Activated naive CD4-positive, alpha-beta T cell treated with anti-CD3 and anti-CD28 coated beads, Interleukin-2, amount 50 U/mL, for 72 hours (primary cell): Measurements from ENCODE around the gene PM20D2. TPM values are rescaled to one million over a fixed set of nuclear protein-coding genes. Genes with fewer than 3 reads are reported as not detected.

Experiments used
- ATAC-seq, 2 donors: fragments of 150-1000 bp; cut with Tn5 transposase; 2 replicates each; pipeline ENCODE4 v1.10.0; 2021; ENCODE audit warnings: mild to moderate bottlenecking in 2 of 2, moderate library complexity in 2 of 2
- DNase-seq, 2 donors: peaks; one replicate each; pipeline ENCODE4 v3.0.0; 2021 to 2022; ENCODE audit warnings: low spot score in 2 of 2
- H3K27ac Mint-ChIP-seq, 2 donors: one replicate each; pipeline ENCODE4 v1.8.0; 2022; ENCODE audit warnings: mild to moderate bottlenecking in 2 of 2, mixed read lengths in 2 of 2
- H3K36me3 Mint-ChIP-seq, 2 donors: one replicate each; pipeline ENCODE4 v1.8.0; 2022; ENCODE audit warnings: mixed read lengths in 2 of 2
- H3K9me3 Mint-ChIP-seq, 2 donors: one replicate each; pipeline ENCODE4 v1.8.0; 2022; ENCODE audit warnings: mixed read lengths in 2 of 2
- total RNA-seq, 2 donors: library from RNA; stranded (reverse); gene quantifications; one replicate each; pipeline ENCODE4 v1.2.3, GENCODE V29; 2022

Gene PM20D2
- total RNA-seq, 2 donors from 2014 or later, result 5.5 to 17.6 TPM

DNA sequence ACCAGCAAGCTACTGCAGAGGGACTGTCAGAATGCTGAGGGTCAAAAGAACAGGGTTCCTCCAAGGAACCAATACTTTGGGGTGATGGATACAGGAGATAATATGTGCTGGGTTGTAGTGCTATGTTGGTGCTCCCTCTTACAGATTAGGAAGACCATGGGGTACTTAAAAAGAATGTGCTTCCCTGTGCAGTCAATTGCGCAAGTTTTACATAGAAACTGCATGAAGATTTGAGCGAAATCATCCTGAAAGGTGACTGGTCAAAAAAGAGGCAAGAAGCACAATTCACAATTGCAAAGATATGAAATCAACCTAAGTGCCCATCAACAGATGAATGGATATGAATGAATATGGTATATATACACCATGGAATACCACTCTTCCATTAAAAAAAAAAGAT is 37.4 kb downstream of the PM20D2 start:
- ATAC-seq (no peak), DNase-seq (no peak)
- H3K27ac Mint-ChIP-seq, result no peak overlapping the region
- H3K9me3 Mint-ChIP-seq, result no peaks in the 10 kb centered on the region
- no peaks in the 10 kb centered on the region for H3K36me3 Mint-ChIP-seq

- Mint-ChIP-seq H3K27ac (no peak overlapping the region), H3K36me3 (no peaks in the 10 kb centered on the region), H3K9me3 (no peaks in the 10 kb centered on the region)
- ATAC-seq (no peak), DNase-seq (no peak)
These were observed 38.5 kb downstream of the PM20D2 start for GRCh38 chr6:89184344-89184743.

DNA sequence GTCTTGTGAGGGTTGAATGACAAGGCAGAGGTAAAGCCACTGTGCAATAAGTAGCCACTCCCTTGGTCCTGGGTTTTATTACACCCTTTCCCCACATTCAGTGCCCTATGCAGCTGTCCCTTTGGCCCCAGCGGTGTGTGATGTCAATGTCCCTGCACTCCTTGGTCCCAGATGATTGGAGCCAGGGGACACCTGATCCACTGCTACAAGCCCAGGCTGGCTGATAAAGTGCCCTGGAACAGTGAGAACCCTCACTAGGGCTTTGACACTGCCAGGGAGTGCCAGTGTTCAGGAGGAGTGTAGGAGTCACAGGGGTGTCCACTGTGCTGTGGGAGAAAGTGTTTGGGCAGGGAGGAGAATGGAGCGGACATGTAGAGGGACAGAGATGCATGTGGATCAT is 40.9 kb downstream of the PM20D2 start:
- no peak overlapping the region for H3K27ac Mint-ChIP-seq
- H3K9me3 Mint-ChIP-seq, result no peaks in the 10 kb centered on the region
- H3K36me3 Mint-ChIP-seq, result no peaks in the 10 kb centered on the region
- ATAC-seq, result no peak
- DNase-seq, result no peak

- ATAC-seq (no peak), DNase-seq (no peak)
- no peak overlapping the region for H3K27ac Mint-ChIP-seq
- H3K9me3 Mint-ChIP-seq, result peaks cover 0 to 4% of the 10 kb centered on the region in 2 donors
- no peaks in the 10 kb centered on the region for H3K36me3 Mint-ChIP-seq
These were observed 41.6 kb downstream of the PM20D2 start for GRCh38 chr6:89187504-89187903.

- DNase-seq, result no peak
- H3K9me3 Mint-ChIP-seq, result peaks cover 6 to 16% of the 10 kb centered on the region in 2 donors
- H3K36me3 Mint-ChIP-seq, result peaks cover 11 to 12% of the 10 kb centered on the region in 2 donors
- no peak overlapping the region for H3K27ac Mint-ChIP-seq
- no peak for ATAC-seq
These were observed 44.9 kb downstream of the PM20D2 start for GRCh38 chr6:89190741-89191140.

DNA sequence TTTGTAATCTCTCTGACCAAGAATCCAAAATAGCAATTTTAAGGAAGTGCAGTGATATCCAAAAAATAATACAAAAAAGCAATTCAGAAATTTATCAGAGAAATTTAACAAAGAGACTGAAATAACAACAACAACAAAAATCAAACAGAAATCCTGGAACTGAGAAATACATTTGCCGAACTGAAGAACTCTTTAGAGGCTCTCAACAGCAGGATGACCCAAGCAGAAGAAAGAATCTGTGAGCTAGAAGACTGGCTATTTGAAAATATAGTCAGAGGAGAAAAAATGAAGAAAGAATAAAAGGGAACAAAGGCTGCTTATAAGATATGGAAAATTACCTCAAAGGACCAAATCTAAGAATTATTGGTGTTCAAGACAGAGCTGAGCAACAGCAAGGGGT is 48.7 kb downstream of the PM20D2 start:
- ATAC-seq (no peak), DNase-seq (no peak)
- H3K9me3 Mint-ChIP-seq, result peaks cover 6 to 16% of the 10 kb centered on the region in 2 donors
- no peak overlapping the region for H3K27ac Mint-ChIP-seq
- H3K36me3 Mint-ChIP-seq, result peaks cover 11 to 12% of the 10 kb centered on the region in 2 donors

- H3K36me3 Mint-ChIP-seq, result peaks cover 11 to 12% of the 10 kb centered on the region in 2 donors
- no peak overlapping the region for H3K27ac Mint-ChIP-seq
- DNase-seq, result no peak
- no peak for ATAC-seq
- peaks cover 6 to 15% of the 10 kb centered on the region in 2 donors for H3K9me3 Mint-ChIP-seq
These were observed 51.3 kb downstream of the PM20D2 start for GRCh38 chr6:89197141-89197540.

- peaks cover 11 to 12% of the 10 kb centered on the region in 2 donors for H3K36me3 Mint-ChIP-seq
- H3K27ac Mint-ChIP-seq, result no peak overlapping the region
- ATAC-seq (no peak), DNase-seq (no peak)
- H3K9me3 Mint-ChIP-seq, result peaks cover 6 to 11% of the 10 kb centered on the region in 2 donors
These were observed 52.4 kb downstream of the PM20D2 start for GRCh38 chr6:89198235-89198634.

GRCh38 chr6:89199579-89199978 is 53.7 kb downstream of the PM20D2 start:
- peaks cover 3 to 7% of the 10 kb centered on the region in 2 donors for H3K36me3 Mint-ChIP-seq
- peaks cover 5% of the 10 kb centered on the region in 2 donors for H3K9me3 Mint-ChIP-seq
- no peak for ATAC-seq
- DNase-seq, result no peak
- no peak overlapping the region for H3K27ac Mint-ChIP-seq

DNA sequence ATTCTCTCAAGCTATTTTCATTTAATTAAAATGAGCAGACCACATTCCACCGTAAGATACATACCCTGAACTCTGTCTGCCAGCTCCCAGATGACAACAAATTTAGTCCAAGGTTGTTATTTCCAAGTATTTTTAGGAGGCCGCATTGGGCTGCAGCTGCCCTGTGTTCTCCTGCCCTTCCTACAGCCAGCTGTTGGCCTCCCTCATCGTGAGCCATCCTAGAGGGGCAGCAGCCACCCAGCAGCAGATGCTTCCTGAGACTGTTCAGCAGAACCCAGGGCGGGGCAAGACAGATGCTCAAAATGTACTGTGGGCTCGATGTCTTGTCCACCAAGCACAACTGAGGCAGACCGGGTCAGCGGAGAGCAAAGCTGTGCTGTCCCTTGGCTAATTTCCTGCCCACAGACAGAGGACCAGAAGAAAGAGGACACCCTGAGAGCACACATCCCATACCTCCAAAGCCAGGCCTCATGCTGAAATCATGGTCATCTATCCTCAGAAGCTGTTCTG is 54.9 kb downstream of the PM20D2 start:
- Mint-ChIP-seq H3K36me3 (no peaks in the 10 kb centered on the region), H3K27ac (no peak overlapping the region), H3K9me3 (no peaks in the 10 kb centered on the region)
- no peak for DNase-seq
- no peak for ATAC-seq

DNA sequence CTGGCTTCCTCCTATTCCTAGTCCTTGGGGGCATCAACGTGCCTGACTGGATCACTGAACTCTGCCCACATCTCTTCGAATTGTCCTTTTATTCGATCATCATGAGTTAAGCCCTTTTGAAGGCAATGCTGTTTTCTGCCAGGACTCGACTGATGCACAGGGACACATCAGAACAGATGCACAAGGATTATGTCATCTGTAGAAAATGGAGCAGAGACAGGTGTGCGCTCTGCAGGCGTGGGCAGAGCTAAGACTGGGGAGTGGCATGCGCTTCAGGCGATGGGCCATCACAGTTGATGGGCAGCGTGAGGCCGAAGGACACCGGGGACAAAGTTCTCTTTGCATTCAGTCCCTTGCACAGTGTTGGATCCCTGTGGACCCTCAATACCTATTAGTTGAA is 58.2 kb downstream of the PM20D2 start:
- Mint-ChIP-seq H3K36me3 (no peaks in the 10 kb centered on the region), H3K27ac (no peak overlapping the region), H3K9me3 (no peaks in the 10 kb centered on the region)
- ATAC-seq, result no peak
- DNase-seq, result no peak

DNA sequence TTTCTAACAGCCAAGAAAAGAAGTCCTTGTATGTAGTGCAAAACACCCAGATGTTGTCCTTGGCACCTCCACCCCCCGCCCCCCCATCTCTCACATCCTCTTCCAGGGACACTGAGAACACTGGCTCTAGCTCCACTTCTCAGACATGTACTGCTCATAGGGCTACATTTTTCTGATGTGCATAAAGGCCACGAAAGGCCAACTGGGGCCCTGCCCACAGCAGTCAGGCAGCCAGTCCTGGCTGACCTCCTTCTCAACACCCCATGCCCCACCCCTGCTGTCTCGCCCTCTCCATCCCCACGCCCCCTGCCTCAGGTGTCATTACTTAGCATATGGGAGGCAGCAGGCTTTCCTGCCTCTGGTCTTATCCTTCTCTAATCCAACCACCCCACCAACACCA is 60.0 kb downstream of the PM20D2 start:
- no peak for ATAC-seq
- H3K9me3 Mint-ChIP-seq, result no peaks in the 10 kb centered on the region
- no peak overlapping the region for H3K27ac Mint-ChIP-seq

DNA sequence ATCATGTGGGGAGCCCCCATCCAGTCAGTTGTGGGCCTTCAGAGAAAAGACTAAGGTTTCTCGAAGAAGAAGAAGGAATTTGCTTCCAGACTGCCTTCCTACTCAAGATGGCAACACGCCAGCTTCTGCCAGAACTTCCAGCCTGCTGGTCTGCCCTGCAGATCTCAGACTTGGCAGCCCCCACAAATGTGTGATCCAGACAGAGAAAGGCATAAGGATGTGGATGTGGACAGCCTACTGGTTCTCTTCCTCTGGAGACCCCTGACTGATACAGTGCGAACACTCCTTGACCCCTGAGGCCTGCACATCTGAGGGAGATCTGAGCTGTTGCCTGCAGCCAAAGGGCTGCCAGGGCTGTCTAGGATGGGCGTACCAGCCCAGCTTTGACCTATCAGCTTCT is 62.7 kb downstream of the PM20D2 start:
- H3K36me3 Mint-ChIP-seq, result no peaks in the 10 kb centered on the region
- DNase-seq (no peak), ATAC-seq (no peak)
- no peak overlapping the region for H3K27ac Mint-ChIP-seq
- H3K9me3 Mint-ChIP-seq, result no peaks in the 10 kb centered on the region

More for the DNA sequence above, 60.0 kb downstream of the PM20D2 start:
- no peaks in the 10 kb centered on the region for H3K36me3 Mint-ChIP-seq
- DNase-seq, result no peak

GRCh38 chr6:89209457-89209856 is 63.6 kb downstream of the PM20D2 start:
- Mint-ChIP-seq H3K9me3 (no peaks in the 10 kb centered on the region), H3K27ac (no peak overlapping the region), H3K36me3 (no peaks in the 10 kb centered on the region)
- DNase-seq (no peak), ATAC-seq (no peak)

DNA sequence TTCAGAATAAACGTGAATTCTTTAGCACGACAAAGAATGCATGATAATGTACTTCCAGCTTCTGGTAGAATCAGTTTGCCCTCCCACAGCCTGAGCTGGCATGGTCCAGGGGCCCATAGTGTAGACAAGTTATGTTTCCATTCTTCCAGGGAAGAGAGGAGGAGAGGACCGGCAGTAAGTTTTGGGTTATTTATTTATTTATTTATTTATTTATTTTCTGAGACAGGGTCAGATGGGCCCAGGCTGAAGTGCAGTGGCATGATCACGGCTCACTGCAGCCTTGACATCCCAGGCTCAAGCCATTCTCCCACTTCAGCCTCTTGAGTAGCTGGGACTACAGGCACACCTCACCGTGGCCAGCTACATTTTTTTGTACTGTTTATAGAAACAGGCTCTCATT is 66.6 kb downstream of the PM20D2 start:
- ATAC-seq (no peak), DNase-seq (no peak)
- no peaks in the 10 kb centered on the region for H3K36me3 Mint-ChIP-seq
- no peak overlapping the region for H3K27ac Mint-ChIP-seq
- H3K9me3 Mint-ChIP-seq, result no peaks in the 10 kb centered on the region

GRCh38 chr6:89214197-89214596 is 68.3 kb downstream of the PM20D2 start:
- Mint-ChIP-seq H3K27ac (no peak overlapping the region), H3K9me3 (no peaks in the 10 kb centered on the region), H3K36me3 (no peaks in the 10 kb centered on the region)
- DNase-seq, result no peak
- ATAC-seq, result no peak
